HG02885 (cell line): ENCODE measurements around the gene RBM33.

Source experiments
- ATAC-seq: cut with Tn5 transposase; IDR thresholded peaks from one replicate; pipeline ENCODE4 v1.9.1; 2021; ENCODE audit warnings: mild to moderate bottlenecking; ENCODE audit not compliant: unreplicated experiment, poor library complexity

RBM33 gene

DNA sequence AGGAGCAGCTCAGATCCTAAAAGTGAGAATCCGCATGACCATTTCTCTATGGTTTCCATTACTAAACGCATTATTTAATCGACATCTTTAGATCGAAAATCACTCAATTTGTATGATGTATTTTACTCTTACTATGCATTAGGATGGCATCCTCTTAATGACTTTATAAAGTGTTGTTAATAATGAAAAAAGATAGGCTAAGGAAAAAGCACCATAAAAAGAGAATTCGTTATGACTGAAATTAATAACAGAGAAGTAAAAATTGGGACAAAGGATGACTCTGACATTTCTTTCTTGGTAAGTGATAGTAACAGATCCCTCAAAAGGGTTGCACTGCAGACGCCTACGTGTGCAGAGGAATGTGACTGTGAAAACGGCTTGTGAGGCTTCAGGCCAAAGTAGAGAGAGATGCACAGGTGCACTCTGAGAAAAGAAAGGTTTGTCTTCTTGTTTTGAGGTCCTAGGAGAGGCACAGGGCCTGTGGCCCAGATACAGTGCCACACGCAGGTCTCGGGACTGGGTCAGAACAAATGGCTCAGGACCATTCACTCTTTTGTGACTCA lies 23.0 kb upstream of the RBM33 start:
- ATAC-seq: no peak

DNA sequence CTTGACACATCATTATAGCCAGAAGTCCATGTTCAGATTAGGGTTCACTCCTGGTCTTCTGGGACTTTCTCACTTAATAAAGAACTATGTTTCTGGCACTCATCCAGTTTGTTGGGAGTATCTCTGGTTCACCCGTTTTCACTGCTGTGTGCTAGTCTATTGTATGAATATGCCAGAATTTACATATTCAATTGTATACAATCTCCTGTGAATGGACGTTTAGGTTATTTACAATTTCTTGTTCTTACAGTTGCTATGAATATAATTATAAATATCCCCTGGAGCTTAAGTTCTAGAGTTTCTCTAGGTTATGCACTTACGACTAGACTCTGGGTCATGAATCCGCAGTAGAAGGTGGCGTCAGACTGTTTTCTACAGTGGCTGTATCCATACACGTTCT lies 20.0 kb upstream of the RBM33 start:
- no peak for ATAC-seq

DNA sequence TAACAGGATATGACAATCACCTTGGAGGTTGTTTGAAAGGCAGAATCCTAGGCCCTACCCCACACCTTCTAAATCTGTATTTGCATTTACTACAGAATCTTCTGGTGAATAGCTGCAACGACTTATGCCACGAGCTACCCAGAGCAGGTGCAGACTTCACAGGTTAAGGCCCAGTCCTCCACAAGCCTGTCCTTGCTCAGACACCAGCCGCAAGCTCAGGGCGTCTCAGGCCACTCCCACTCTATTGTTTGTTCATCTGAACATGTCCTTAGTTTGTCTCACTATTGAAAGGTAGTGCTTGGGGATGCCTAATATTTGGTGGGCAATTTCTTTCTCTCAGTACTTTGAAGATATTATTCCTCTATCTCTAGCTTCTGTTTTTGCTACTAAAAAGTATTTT lies 18.9 kb upstream of the RBM33 start:
- no peak for ATAC-seq

DNA sequence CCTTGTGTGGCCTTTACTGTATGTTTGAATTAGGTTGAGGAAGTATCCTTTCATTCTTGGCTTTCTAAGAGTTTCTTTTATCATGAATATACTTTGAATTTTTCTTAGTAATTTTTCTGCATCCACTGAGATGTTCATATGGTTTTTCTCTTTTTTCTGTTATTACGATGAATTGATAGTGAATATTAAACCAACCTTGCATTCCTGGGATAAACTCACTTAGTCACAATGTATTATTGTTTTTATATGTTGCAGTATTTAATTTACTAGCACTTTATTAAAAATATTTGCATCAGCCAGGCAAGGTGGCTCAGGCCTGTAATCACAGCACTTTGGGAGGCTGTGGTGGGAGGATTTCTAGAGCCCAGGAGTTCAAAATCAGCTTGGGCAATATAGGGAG lies 15.3 kb upstream of the RBM33 start:
- no peak for ATAC-seq

DNA sequence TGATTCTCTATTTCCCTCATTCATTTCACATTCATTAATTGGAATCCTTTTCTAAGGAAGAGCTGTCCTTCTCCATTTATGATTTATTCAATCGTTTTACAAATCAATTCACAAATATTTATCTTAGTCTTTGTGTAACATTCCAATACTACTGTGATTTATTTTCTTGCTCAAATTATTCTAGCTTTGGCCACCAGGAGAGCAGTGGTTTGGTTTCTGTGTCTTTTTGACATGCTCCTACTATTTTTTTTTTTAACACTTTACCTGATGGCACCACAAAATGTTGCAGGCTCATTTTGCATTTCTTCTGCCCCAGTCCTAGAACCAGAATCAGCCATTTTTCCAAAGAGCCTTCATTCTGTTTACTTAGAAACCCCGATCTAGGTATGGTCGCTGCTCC lies 13.3 kb upstream of the RBM33 start:
- ATAC-seq: no peak

DNA sequence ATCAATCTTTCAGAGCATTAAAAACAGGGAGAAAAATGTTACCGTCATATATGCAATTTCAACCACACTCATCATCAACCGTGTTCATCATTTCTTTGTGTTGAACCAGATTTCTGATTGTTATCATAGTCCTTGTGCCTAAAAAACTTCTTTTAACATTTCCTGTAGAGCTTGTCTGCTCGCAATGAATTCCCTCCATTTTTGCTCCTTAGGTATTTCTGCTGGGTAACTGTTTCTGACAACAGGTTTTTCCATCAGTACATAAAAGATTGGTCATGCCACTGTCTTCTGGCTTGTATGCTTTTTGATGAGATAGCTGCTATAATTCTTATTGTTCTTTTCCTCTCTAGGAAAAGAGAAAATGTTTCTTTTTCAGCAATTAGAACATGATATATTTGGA lies 8.6 kb upstream of the RBM33 start:
- ATAC-seq: no peak

DNA sequence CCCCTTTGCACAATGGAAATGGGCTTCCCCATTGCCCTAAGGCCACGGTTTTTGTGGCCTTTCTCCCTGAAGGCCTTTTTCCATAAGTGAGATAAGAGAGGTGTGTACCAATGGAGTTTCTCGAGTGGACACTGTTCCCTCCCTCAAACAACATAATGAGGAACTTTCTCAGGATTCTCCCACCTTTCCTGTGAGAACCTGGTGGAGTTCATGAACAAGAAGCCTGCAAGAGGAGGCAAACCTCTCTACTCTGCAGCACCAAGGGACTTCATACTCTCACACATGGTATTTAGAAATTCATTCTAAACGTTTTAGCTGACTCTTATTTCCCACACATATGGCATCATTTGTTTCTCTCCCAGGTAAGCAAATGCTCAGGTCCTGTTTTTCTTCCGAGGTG lies 7.3 kb upstream of the RBM33 start:
- ATAC-seq: no peak

DNA sequence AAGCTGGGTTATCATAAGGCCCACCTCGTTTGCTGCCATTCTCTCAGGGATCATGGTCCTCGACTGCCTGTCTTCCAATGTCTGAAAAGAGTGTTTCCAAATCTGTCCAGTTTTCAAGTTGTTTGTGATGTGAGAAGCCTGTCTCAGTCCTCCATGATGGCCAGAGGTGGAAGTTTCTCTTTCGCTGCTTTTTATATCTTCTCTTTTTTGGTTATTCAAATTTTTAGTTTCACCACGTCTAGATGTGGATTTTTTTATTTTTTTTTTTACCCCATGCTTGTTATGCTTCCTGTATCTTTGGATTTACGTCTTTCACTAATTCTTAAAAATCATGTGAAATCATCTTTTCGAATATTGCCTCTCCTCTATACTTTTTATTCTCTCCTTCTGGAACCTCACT lies 6.1 kb upstream of the RBM33 start:
- no peak for ATAC-seq

DNA sequence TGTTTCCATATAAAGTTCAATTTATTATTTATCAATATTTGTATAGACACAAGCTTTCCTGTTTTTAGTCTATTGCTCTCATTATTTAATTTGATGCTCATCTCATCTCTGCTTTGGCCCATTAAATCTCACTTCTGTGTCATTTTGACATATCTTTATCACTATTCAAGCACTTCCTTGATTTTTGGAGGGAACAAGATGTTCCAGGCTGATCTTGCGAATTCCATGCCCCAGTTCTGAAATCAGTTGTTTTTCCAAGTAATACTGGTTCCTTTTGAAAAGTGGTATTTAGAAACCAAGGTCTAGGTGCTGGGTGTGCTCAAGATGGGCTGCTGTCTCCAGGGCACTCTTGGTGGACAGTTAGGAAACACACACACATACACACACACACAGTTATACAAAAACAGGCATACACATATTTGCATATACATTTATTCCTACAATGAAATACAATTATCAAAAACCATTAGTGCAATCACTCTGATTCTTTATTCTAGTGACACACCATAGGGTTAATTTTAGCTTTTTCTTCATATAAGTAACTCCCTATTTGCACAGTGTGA lies 4.4 kb upstream of the RBM33 start:
- ATAC-seq: no peak

DNA sequence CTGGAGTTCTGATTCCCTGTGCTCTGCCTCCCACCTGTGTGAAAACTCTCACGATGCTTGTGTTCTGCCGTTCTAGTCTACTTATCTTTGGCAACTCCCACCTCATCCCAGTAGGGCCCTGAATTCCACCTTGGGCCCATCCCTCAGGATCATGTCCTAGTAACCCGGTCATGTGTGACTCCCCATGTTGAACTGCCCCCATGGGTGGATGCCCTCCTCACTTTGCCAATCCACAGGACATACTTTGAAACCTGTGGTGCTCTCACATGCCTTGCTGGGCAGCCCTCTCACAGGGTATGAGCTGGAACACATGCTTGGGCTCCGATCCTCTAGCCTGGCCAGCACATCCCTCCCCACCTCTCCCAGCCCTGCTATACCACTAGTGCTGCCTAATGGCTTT lies 3.8 kb upstream of the RBM33 start:
- no peak for ATAC-seq

DNA sequence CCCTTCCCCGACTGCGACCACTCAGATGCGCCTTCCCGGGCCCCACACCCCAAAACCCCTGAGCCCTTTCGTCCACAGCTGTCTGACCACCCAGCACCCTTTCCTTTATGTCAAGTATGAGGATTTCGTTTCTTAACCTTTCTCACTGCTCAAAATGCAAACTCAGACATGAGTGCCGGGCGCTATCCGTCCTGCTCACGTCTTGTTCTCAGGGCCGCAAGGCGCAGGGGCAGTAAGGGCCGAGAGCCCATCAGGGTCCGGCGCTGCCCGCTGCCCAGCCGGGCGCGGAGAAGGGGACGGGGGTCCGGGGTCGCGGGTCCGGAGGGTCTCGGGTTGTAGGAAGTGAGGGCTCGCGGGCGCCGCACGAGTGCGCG lies 670 bp upstream of the RBM33 start:
- ATAC-seq: no peak

DNA sequence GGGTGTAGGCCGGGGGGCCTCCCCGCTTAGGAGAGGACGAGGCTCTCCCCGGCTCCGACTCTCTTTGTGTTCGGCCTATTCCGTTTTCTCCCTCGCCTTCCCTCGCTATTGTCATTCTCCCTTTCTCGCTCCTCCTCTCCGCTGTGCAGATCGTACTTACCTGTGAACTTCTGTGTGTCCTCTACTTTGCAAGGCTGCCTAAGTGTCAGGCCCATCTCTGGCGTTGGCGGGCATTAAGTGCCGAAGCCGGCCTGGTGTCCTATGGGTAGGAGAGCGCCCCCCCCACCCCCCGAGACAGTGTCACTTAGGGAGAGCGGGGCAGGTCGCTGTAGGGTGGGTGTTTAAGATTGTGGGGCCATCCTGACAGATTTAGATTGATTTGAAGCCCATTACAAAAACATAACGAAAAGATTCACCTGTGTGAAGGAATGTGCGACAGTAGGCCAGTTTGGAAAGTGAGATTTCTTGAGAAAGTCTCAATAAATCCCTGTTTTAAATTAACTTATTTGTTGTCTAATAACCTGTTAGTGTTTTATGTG lies 579 bp downstream of the RBM33 start:
- ATAC-seq: peak; percentile 35

DNA sequence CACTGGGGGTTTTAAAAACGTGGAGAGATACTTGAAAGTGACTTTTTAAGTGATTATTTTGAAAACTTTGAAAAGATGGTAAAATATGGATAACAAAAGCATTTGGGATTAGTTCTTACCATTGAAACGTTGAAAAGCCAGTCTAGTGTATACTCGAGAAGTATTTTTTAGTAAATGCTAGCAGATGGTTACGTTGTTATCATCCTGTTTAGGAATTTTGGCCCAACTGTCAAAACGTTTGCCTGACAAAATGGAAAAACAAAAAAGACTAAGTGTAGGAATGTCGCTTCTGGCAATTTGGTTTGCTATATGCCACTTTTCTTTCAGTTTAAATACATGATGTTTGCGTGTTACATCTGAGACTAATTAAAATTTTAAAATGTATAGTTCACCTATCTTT lies 1.2 kb downstream of the RBM33 start:
- no peak for ATAC-seq

DNA sequence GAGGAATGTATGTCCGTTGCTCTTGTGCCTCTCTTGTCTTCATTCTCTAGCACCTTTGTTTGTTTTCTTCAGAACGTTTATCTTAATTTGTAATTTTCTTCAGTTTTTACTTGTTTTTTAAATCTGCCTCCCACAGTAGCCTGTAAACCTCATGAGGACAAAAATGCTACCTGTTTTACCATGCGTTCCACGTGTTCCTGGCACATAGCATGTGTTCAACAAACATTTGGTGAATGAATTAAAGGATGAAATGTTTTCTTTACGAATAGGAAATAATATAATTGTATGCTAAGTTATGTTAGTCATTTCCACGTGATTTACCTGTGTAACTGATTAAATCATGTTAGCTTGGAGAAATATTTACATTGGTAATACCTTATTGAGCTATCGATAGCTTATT lies 2.2 kb downstream of the RBM33 start:
- ATAC-seq: no peak

DNA sequence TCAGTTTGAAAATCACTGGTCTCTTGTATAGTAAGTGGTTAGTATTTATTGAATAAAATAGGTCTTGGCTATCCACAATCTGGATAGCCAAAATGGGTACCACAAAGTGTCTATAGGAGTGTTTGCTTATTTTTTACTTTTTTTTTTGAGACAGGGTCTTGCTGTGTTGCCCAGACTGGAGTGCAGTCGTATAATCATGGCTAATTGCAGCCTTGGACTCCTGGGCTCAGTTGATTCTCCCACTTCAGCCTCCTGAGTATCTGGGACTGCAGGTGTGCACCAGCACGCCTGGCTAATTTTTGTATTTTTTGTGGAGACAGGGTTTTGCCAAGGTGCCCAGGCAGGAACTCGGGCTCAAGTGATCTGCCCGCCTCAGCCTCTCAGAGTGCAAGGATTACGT lies 2.8 kb downstream of the RBM33 start:
- ATAC-seq: no peak

DNA sequence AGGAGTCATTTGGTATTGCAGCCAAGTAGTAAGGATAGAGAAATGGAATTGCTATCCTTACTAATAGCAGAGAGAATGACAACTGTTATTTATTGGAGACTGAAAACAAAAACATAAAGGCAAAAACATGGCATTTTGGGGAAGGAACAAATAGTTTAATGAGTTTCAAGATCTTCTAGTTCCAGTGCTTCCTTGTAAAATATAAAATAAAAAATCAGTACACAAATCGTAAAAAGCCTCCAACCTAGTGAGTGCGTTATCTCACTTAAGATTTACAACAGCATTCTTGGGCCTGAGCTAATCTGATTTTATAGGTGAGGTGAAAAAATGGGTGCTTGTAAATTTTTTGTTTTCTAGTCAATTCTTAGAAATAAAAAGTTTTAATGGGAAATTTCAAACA lies 3.3 kb downstream of the RBM33 start:
- ATAC-seq: no peak

DNA sequence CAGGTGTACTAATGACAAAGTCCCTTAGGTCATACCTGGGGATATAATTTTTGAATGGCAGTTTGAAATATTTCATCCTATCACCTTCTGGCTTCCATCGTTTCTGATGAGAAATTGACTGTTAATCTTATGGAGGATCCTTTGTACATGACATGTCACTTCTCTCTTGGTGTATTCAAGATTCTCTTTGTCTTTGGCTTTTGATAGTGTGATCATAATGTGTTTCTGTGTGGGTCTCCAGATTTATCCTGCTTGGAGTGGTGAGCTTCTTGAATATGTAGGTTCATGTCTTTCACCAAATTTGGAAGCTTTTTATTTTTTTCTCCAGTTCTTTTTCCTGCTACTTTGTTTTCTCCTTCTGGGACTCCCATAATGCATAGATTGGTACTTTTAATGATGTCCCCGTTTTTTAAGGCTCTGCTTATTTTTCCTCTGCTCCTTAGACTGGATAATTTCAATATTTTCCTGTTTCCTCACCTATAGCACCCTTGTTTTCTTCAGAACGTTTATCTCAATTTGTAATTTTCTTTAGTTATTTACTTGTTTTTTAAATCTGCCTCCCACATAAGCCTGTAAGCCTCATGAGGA lies 4.4 kb downstream of the RBM33 start:
- no peak for ATAC-seq

DNA sequence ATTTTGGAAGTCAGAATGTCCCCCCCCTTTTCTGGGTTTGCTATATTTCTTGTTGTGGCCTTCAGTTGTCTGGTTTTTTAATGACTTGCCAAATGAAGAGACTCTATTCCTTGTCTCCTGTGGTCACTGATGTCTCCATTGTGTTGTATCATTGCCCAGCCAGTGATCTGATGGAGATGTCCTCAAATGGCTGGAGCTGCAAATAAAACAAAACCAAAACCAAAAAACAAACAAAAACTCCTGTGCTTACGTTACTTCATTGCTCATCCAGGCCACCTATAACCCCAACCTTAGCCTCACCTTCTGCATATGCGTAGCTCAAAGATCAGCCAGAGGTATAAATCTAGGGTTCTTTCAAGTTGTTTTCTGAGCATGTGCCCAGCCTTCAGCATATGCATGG lies 5.1 kb downstream of the RBM33 start:
- ATAC-seq: no peak

DNA sequence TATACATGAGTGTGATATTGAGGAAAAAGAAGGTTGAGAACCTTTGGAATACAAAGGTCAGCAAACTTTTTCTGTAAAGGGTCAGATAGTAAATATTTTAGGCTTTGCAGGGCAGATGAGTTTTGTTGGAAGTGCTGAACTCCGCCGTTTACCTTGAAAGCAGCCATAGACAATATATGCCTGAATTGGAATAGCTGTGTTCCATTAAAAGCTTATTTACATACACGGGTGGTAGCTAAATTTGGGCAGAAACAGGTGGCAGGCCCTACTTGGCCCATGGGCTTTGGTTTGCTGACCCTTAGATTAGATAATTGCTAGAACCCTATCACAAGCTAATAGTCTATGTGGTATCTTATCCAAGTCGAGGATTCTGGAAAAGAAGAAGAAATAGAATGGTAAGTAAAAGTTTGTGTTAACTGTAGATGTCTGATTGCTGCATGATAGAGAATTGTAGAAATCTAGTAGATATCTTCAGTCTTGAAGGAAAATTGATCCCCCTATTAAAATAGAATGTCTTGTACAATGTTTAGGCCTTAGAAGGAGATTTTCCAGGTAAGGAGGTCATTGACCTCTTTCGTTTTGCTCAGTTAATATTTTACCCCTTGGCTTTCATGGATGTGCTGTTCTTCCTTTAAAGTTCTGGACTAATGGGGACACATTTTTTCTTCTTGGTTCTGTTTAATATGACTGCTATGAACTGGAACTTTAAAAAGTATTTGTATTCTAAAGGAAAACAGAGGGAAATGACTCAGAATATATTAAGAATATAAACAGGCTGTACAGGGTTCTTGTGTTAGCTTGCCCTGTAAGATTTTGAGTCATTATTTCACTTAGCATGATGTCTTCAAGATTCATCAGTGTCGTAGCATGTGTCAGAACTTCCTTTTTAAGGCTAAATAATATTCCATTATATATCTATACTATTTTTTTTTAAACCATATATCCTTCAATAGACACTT lies 8.0 kb downstream of the RBM33 start:
- ATAC-seq: no peak

DNA sequence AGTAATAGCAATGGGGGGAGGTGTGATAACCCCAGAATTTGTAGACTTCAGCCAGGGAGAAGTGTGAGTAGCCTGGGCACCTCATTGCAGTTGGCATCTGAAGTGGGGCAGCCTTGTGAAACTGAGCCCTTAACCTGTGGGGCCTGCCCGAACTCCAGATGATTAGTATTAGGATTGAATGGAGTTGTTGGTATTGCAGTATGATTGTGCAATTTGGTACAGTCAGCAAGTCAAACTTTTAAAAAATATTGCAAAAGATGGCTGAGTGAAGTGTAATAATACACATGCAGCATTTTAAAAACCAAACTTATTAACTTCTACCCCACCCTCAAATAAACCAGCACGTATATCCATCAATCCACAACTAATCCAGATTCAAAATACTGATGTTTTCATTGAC lies 9.3 kb downstream of the RBM33 start:
- no peak for ATAC-seq

DNA sequence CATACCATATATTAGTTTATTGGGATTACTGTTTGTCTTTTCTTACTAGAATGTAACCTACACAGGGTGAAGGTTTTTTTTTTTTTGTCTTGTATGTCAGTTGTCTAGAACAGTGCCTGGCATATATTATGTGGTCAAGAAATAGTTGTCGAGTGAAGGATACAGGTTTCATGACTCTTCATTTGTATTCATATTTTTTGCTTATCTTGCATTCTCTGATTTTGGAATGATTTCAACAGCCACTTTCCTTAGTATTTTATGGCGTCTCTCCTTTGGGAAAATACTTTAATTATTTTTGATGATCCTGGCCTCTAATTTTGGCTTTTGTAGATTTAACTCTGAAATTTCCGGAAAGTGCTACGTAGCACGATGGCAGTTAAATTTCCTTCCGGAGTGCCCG lies 12.4 kb downstream of the RBM33 start:
- ATAC-seq: no peak
